H1 (cell line): ENCODE data around the gene CCDC30.
A peak's percentile ranks its signal among the peaks of the same experiment; 100 is the strongest.

Experiments
- CTCF ChIP-seq, 3 experiments: IDR thresholded peaks; 1 replicate in 2 of 3; 2 replicates in 1 of 3; pipeline versions ENCODE4 v1.5.1 to v1.6.1; 2011; ENCODE audit warnings: low read length in 3 of 3, mild to moderate bottlenecking in 3 of 3, inconsistent platforms in 2 of 3, low read depth in 1 of 3, moderate library complexity in 1 of 3; ENCODE audit not compliant: insufficient read depth in 1 of 3; ENCODE audit errors: control extremely low read depth in 1 of 3
- POLR2A ChIP-seq, 2 experiments: IDR thresholded peaks; 1 replicate in 1 of 2; 2 replicates in 1 of 2; pipeline ENCODE4 v1.6.1; 2011; ENCODE audit warnings: low read depth in 2 of 2, low read length in 2 of 2, mild to moderate bottlenecking in 2 of 2; ENCODE audit errors: control extremely low read depth in 1 of 2
- POLR2AphosphoS5 ChIP-seq: IDR thresholded peaks from 2 replicates; pipeline ENCODE4 v1.6.1; 2011; ENCODE audit warnings: low read depth, low read length
- RAD21 ChIP-seq, 2 experiments: IDR thresholded peaks in 1 of 2; conservative IDR thresholded peaks in 1 of 2; 2 replicates each; pipeline ENCODE4 v1.6.1; 2011; ENCODE audit warnings: low read depth in 2 of 2, low read length in 2 of 2, improper control_type of control experiment in 1 of 2, inconsistent platforms in 1 of 2, mild to moderate bottlenecking in 1 of 2, moderate library complexity in 1 of 2
- SIN3A ChIP-seq, 2 experiments: IDR thresholded peaks in 1 of 2; conservative IDR thresholded peaks in 1 of 2; 2 replicates each; pipeline ENCODE4 v1.6.1; 2011 to 2012; ENCODE audit warnings: low read length in 2 of 2, improper control_type of control experiment in 1 of 2, low read depth in 1 of 2, mild to moderate bottlenecking in 1 of 2
- SP2 ChIP-seq: IDR thresholded peaks from 2 replicates; pipeline ENCODE4 v1.6.1; 2012; ENCODE audit warnings: mild to moderate bottlenecking, low read length, inconsistent platforms

DNA sequence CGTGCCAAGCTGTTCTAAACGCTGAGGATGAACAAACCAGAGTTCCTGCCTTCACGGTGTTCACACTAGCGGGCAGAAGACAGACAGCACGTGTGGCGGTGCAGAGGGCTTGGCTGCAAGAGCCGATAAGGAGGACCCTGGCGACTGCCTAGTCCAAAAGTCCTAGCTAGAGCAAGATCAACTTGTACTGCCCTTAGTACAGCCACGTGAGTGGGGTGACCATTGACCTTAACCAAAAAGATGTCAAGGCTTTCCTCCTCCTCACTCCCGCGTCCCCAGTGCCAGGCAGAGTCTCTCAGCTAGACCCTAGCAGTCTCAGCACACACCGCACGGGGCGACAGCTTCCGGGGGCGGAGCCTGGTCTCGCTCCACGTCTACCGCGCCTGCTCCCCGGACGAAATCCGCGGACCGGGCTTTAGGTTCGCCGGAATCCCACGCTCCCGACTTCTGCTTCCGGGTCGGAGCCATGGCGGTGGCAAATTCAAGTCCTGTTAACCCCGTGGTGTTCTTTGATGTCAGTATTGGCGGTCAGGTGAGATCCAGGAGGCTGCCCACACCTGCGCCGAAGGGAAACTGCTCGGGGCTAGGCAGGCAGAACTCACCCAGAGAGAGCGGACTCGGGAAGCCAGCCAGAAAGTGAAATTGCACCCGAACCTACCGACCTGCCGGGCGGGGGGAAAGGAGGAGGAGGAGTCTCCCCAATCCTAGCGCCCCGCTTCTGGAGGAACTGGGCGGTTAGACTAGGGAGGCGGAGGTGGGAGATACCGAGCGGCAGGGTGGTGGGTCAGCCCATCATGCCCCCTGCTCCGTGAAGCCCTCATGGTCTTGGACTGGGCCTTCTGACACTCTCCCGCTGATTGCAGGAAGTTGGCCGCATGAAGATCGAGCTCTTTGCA lies 195.1 kb downstream of the CCDC30 start, which contains the start of gene PPIH:
- peak in 1 of 2 experiments; percentile 77; a peak in 2 of 3 replicates for TF ChIP-seq POLR2A (IDR thresholded peaks at IDR 0.05; ENCODE audit: control extremely low read depth in 1 of 2, low read depth in 2 of 2, low read length in 2 of 2)
- no peak for TF ChIP-seq RAD21 (IDR thresholded peaks at IDR 0.05 in 1 of 2, conservative IDR thresholded peaks at IDR 0.05 in 1 of 2; ENCODE audit: low read depth in 2 of 2, low read length in 2 of 2)
- TF ChIP-seq CTCF (IDR thresholded peaks at IDR 0.05; ENCODE audit: control extremely low read depth in 1 of 3, insufficient read depth in 1 of 3, low read depth in 1 of 3, low read length in 3 of 3), result peak; percentile 22 to 32 (median 31)
- TF ChIP-seq POLR2AphosphoS5, result peak; percentile 48; the same call in 1 of the 2 replicates
- TF ChIP-seq SP2, result no peak
- peak; percentile 76 to 96; a peak in 3 of 4 replicates for TF ChIP-seq SIN3A (conservative IDR thresholded peaks at IDR 0.05 in 1 of 2, IDR thresholded peaks at IDR 0.05 in 1 of 2; ENCODE audit: low read depth in 1 of 2, low read length in 2 of 2)
